Fibroblast of peridontal ligament (primary cell): ENCODE data around the gene S100A13.
"Not testable (repeated sequence)": the region's sequence is repeated elsewhere in the genome, so short reads cannot be mapped to it uniquely, and the experiment has no call there.

Source experiments
- DNase-seq: peaks from one replicate; pipeline ENCODE4 v3.0.0-alpha.2; 2010; ENCODE audit errors: extremely low read depth

Gene S100A13

GRCh38 chr1:153626904-153627714, at the start of gene S100A13:
S100A13 (minus strand) TSS chr1:153627505; CDS start chr1:153626472, 1,033 bp downstream.
- peak; percentile 94 for DNase-seq

- DNase-seq = no peak
Measured at GRCh38 chr1:153673511-153673910, 46.2 kb upstream of the S100A13 start.

GRCh38 chr1:153671628-153672353, 44.5 kb upstream of the S100A13 start:
- DNase-seq = not testable (repeated sequence)

- DNase-seq = peak; percentile 100
Measured at GRCh38 chr1:153670859-153671627, 43.7 kb upstream of the S100A13 start, which contains the start of gene ILF2. ILF2 (minus strand) TSS chr1:153670993; CDS start chr1:153670922, 71 bp downstream.

GRCh38 chr1:153670257-153670858, 43.1 kb upstream of the S100A13 start:
- DNase-seq = no peak

GRCh38 chr1:153669606-153670005, 42.3 kb upstream of the S100A13 start:
- DNase-seq = no peak

- not testable (repeated sequence) for DNase-seq
Measured at GRCh38 chr1:153668672-153669071, 41.4 kb upstream of the S100A13 start.

- DNase-seq = no peak
Measured at GRCh38 chr1:153667439-153667838, 40.1 kb upstream of the S100A13 start.

- DNase-seq = peak; percentile 49
Measured at GRCh38 chr1:153663211-153663610, 35.9 kb upstream of the S100A13 start.

- no peak for DNase-seq
Measured at GRCh38 chr1:153662269-153662668, 35.0 kb upstream of the S100A13 start.

GRCh38 chr1:153661111-153661708, 33.9 kb upstream of the S100A13 start:
- DNase-seq = peak; percentile 33

- no peak for DNase-seq
Measured at GRCh38 chr1:153659656-153660055, 32.4 kb upstream of the S100A13 start.

GRCh38 chr1:153659175-153659534, 31.9 kb upstream of the S100A13 start:
- DNase-seq = no peak

GRCh38 chr1:153658400-153659174, 31.3 kb upstream of the S100A13 start, which contains the start of gene SNAPIN:
SNAPIN (plus strand) TSS chr1:153658703; CDS start chr1:153658744, 41 bp downstream.
- peak; percentile 84 for DNase-seq

GRCh38 chr1:153655333-153655732, 28.0 kb upstream of the S100A13 start:
- DNase-seq = no peak

GRCh38 chr1:153652805-153653500, 25.6 kb upstream of the S100A13 start:
- DNase-seq = peak; percentile 34

GRCh38 chr1:153651771-153652170, 24.5 kb upstream of the S100A13 start:
- no peak for DNase-seq

- DNase-seq = no peak
Measured at GRCh38 chr1:153649863-153650235, 22.5 kb upstream of the S100A13 start.

- no peak for DNase-seq
Measured at GRCh38 chr1:153649137-153649862, 22.0 kb upstream of the S100A13 start.
